Measurements from ENCODE around the gene PARVA.

DNA sequence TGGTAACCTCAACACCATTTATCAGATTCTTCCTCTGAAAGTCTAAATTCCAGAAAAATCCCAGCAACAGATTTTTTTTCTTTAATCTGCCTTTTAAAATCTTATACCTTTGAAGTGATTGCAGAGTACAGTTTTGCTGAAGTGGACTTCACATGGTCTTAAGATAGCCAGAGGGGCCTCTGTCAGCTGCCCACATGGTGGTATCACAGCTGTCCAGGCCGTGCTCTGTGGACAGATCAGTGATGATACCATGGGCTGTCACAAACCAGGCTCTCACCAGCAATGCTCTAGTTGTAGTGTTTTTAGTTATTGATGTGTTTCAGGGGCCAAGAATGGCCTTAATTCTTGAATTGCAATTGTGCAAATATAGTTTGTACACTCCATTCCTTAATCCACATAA is 44.0 kb downstream of the PARVA start:
- TF ChIP-seq POLR2AphosphoS5 (IDR thresholded peaks at IDR 0.05; ENCODE audit: low read depth, low read length), result no peak
- no peak for TF ChIP-seq POLR2A (IDR thresholded peaks at IDR 0.05; ENCODE audit: low read depth, low read length)
- TF ChIP-seq TAF1 (IDR thresholded peaks at IDR 0.05; ENCODE audit: low read depth, low read length), result no peak
- no peak for TF ChIP-seq PAX5 (IDR thresholded peaks at IDR 0.05; ENCODE audit: insufficient read depth, low read length, severe bottlenecking)

Data from GM12891 (cell line).